Urothelium cell line (cell line): ENCODE measurements around the gene GRAP.
"Not testable (repeated sequence)": the region's sequence is repeated elsewhere in the genome, so short reads cannot be mapped to it uniquely, and the experiment has no call there.

Experiments used
- DNase-seq: peaks from one replicate; pipeline ENCODE4 v3.0.0; 2011; ENCODE audit warnings: low spot score, mixed read lengths
- FAIRE-seq: peaks from 2 replicates; lab custom pipeline; 2011; peaks lifted over from hg19 to GRCh38; lab: Jason Lieb, UNC

The GRAP gene

GRCh38 chr17:19043032-19043431 lies 3.7 kb downstream of the GRAP start:
- DNase-seq = not testable (repeated sequence)
- FAIRE-seq = peak; percentile 52

GRCh38 chr17:19042369-19042768 lies 4.4 kb downstream of the GRAP start:
- not testable (repeated sequence) for DNase-seq, FAIRE-seq

- FAIRE-seq, DNase-seq: not testable (repeated sequence)
Measured at GRCh38 chr17:19041871-19042270, 4.9 kb downstream of the GRAP start.

- FAIRE-seq = peak; percentile 27
- not testable (repeated sequence) for DNase-seq
Measured at GRCh38 chr17:19040350-19040749, 6.4 kb downstream of the GRAP start.

DNA sequence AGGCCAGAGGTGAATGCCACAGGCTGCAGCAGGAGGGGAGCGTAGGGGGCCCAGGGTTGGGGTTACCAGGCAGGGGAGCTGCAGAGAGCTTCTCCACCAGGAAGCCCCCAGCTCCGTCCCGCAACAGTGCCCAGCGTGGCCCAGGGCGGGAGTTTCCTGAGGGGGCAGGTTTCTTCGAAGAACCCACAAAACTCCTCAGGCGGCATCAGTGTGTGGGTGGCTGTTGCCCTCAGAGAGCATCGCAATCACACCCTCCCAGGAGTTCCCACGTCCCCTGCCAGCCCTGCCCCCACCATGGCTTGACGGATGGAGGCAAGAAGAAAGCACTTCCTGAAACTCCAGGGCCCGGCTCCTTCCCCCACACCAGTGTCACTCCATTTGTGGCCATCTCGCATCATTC lies 8.0 kb downstream of the GRAP start:
- not testable (repeated sequence) for FAIRE-seq, DNase-seq

DNA sequence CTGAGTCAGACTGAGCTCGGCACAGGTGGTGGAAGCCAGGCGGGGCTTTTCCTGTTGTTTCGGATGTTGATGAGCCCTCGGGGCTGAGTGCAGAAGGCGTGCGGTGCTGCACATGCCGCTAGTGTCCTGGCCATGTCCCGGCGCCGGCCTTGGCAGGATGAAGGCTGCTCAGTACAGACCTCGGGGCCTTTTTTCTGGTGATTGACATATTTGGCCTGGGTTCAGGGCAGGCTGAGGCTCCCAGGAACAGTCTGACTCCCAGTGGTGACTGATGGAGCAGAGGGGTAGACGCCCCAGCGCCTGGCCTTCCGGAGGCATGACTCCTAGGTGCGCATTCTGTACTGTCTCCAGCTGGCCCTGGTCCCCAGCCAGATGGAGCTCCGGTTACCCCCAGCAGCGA lies 8.8 kb downstream of the GRAP start:
- FAIRE-seq, DNase-seq: not testable (repeated sequence)

GRCh38 chr17:19037547-19037946 lies 9.2 kb downstream of the GRAP start:
- FAIRE-seq = peak; percentile 86
- not testable (repeated sequence) for DNase-seq

GRCh38 chr17:19036186-19036585 lies 10.6 kb downstream of the GRAP start:
- not testable (repeated sequence) for DNase-seq, FAIRE-seq

DNA sequence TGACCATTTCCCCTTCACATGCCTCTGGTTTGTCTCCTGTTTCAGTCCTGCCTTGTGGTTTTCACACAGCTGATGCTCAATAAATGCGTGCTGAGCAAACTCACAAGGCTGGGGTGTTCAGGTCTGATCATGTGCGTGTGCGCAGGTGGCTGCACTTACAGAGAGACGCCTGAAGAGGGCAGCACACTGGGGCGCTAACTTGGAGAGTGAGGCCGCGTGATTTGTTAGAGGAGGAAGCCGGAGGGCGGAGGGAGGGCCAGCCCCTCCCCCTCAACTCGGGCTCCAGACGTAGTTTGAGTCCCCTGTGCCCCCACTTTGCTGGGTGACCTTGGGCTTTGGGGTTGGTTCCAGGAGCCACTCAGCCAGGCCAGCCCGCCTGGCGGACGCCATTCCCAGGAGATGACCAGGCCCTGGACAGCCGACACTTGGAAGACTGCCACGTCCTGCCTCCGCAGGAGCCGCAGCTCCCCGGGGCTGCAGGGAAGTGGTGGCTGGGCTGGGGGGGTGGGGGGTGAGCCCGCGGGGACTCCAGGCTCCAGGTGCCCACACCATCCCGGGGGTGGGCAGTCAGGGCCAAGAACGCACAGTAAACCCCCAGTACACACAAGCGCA lies 14.3 kb downstream of the GRAP start:
- not testable (repeated sequence) for DNase-seq
- peak; percentile 55 for FAIRE-seq

DNA sequence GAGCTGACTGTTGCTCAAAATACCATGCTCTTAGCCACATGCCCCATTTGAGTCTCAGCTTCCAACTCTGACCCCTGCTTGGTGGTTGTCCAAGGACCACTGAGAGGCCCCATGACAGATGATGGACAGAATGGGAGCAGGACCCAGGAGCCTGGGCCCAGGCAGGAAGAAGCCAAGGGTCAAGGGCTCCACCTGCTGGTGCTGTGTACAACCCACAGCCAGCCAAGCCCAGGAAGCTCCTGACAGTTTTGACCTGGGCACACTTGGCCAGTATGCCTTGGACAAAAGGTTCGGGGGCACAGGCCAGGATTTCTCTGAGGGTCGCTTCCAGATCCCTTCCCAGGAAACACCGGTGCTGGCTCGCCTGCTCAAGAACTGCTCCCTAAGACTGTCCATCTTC lies 15.0 kb downstream of the GRAP start:
- FAIRE-seq = peak; percentile 13

DNA sequence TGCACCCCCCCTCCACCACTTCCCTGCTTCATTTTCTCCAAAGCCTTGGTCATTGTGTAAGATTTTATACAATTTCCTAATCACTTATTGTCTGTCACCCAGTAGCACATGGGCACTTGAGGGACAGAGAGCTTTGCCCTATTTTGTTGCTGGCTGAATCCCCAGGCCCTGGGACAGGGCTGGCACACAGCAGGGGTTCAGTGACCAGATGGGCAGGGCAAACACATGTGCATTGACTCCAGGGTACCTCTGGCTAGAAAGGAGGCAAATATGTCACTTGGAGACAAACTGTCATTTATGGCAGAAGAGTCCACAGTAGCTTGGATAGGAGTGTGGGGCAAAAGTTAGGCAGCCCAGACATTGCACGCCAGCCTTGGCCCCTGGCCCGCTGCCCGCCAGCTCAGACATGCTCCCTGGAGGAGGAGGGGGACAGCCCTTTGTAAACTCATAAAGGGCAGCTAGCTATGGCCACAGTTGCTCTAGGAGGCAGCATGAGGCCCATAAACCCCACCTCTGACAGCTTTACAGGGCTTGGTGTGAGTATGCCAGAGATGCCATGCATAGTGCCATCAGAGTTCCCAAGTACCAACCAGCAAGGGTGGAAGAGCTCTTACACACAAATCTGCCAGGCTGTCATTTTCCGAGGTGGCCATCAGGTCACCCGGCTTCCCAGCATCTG lies 15.8 kb downstream of the GRAP start:
- peak; percentile 37 for FAIRE-seq

More for the DNA sequence above, 15.0 kb downstream of the GRAP start:
- DNase-seq = not testable (repeated sequence)

DNA sequence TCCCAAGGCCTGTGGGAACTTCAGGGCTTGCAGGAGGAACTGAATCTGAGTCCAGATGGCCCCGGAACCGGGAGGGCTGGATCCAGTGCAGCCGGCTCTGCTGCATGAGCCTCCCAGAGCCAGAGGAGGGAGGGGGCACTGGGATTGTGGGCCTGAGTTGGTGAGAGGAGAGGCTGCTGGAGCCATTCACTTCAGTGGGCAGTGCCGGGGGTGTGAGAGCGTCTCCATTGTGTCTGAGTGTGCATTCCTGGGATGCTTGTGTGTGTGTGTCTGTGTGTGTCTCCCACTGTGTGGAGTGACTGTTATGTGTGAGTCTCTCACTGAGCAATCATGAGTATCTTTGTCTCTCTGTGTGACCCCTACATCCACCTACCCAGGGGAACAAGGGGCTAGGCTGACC lies 17.0 kb downstream of the GRAP start:
- DNase-seq, FAIRE-seq: not testable (repeated sequence)

More for the DNA sequence above, 15.8 kb downstream of the GRAP start:
- DNase-seq = not testable (repeated sequence)

- not testable (repeated sequence) for DNase-seq, FAIRE-seq
Measured at GRCh38 chr17:19028671-19029070, 18.1 kb downstream of the GRAP start.

DNA sequence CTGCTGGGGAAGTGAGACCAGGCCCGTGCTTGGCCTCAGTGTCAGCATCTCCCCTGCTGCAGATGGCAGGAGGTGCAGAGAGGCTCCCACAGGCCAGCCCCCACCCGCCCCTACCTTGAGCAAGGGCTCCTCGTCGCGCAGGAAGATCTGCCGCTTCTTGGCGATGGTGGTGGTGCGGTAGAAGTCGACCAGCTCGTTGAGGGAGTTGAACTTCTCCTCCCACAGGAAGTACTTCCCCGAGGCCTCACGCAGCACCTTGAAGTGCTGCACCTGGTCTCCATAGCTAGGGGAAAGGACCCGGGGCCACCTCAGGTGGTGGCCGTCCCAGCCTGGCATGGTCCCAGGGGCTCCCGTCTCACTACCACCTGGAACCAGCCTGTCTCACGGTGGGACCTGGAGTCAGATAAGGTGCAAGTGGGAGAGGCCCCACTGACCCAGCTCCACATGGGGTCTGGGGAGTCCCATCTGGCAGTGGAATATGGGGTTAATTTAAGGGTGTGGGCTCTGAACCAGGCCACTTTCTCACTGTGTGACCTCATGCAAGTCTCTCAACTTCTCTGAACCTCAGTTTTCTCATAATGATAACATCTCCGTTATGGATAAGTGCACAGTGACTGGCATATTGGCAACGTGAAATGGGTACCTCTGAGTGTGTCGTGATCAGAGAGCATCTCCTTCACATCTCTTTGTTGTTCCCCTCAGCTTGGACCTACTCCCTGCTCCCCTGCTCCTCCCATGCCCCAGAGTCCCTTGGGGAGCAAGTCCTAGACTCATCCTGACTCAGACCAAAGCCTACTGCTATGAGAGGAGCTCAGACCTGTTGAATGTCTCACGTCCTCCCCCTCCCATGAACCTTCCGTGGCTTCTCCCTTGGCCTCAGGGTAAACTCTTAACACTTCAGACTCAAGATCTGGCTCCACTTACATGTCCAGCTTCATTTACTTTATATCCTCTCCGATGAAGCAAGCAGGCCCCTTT lies 22.4 kb downstream of the GRAP start:
- no peak for FAIRE-seq
- no peak for DNase-seq

DNA sequence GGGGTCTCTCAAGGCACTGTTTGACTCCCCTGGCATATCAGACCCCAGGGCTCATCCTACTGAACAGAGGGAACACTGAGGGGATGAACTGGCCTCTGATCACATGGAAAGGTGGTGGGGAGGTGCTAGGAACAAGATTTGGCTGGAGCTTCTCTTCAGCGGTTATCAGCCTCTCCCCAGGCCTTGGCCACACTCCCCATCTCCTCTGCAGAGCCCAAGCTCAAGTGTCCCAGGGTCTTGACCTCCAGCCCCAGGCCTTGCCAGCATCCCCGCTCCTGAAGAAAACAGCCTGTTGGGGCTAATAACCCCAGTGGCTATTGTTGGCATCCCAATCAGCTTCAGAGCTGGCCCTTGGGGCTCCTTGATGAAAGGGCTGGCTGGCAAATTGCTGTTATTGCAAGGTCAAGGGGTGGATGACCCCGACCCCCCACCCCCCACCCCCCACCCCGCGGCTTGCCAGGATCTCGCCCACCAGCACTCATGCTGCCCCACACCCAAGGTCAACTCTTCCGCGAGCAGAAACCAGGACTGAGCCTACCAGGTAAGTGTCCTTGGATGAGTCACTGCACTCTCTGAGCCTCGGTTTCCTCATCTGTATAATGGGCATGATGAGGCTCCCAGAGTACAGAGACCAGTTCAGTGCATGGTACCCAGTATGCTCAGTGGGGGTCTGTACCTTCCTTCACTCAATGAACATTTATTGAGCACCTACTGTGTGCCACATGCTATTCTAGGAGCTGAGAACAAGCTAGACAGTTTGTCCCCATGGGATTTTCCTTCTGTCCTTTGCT lies 23.4 kb downstream of the GRAP start:
- DNase-seq = no peak
- FAIRE-seq = no peak

- DNase-seq = no peak
- no peak for FAIRE-seq
Measured at GRCh38 chr17:19022747-19023146, 24.0 kb downstream of the GRAP start.

- FAIRE-seq (no peak), DNase-seq (no peak)
Measured at GRCh38 chr17:19022128-19022527, 24.6 kb downstream of the GRAP start.

DNA sequence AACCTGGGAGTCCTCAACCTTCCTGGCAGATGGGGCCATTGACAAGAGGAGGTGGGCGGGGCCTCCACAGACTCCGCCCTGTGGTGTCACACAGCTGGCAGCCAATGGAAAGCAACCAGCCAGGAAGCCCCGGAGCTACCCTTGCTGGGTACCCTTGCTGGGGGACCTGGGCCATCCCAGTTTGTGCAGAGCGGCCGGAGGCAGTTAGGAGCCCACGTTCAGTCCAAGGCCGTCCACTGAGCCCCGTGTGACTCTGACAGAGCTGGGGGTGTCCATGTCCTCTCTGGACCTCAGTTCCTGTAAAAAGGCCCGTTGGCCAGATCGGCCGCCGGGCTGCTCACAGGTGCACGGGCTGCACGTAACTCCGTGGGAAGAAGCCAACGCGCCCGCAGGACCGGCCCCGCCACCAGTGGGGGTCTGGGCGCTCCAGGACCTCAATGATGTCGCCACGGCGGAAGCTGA lies 25.1 kb downstream of the GRAP start:
- FAIRE-seq (no peak), DNase-seq (no peak)

DNA sequence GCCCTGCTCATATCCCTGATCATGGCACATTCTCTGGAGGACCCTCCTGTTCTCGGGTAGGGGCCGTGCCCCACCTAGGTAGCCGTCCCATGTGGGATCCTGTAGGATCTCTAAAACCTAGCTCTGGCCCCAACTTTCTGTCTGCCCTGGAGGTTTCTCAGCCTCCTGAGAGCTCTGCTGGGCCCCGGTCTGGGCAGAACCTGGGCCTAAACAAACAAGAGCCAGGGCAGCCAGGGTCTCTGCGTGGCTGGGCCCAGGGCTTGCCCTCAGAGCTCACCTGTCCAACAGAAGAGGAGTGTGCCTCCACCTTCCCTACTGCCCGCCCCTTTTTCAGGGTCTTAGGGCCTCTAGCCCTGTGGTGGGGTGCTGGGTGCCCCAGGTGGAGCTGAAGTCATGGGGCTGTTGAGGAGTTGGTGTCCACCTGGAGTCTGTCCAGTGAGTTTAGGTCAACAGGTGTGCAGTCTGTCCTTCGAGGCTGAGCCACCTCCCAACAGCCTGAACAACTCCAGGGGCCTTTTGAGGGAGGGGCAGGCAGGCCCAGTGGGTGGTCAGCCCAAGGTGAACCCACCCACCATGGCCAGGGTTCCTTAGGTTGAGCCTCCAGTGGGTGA lies 25.6 kb downstream of the GRAP start:
- not testable (repeated sequence) for DNase-seq, FAIRE-seq

- DNase-seq = no peak
- no peak for FAIRE-seq
Measured at GRCh38 chr17:19020016-19020415, 26.7 kb downstream of the GRAP start.
